MM.1S (cell line): Measurements from ENCODE around the gene TAS2R20.

Source experiments
- DNase-seq: peaks from one replicate; pipeline ENCODE4 v3.0.0-alpha.2; 2015
- H2AFZ ChIP-seq: fragments of 300-600 bp; sonication (generic); 2 replicates; pipeline ENCODE4 v1.6.0; 2016; ENCODE audit warnings: antibody characterized with exemption, low read length
- H3F3A ChIP-seq: fragments of 300-600 bp; sonication (generic); 2 replicates; pipeline ENCODE4 v1.6.1; 2016; ENCODE audit warnings: mild to moderate bottlenecking, antibody characterized with exemption, low read length, moderate library complexity, mixed read lengths; ENCODE audit not compliant: insufficient read depth
- H3K27ac ChIP-seq: fragments of 300-600 bp; sonication (generic); 2 replicates; pipeline ENCODE4 v1.5.1; 2016; ENCODE audit warnings: mild to moderate bottlenecking, low read length
- H3K27me3 ChIP-seq: fragments of 300-600 bp; sonication (generic); replicated peaks from 2 replicates; pipeline ENCODE4 v1.6.0; 2016; ENCODE audit warnings: low read length; ENCODE audit not compliant: insufficient read depth
- H3K36me3 ChIP-seq: fragments of 300-600 bp; sonication (generic); replicated peaks from 2 replicates; pipeline ENCODE4 v1.6.1; 2016; ENCODE audit warnings: mild to moderate bottlenecking, low read length, mixed read lengths; ENCODE audit not compliant: insufficient read depth
- H3K4me1 ChIP-seq: fragments of 300-600 bp; sonication (generic); 2 replicates; pipeline ENCODE4 v1.6.1; 2016; ENCODE audit warnings: low read length, mixed read lengths
- H3K4me2 ChIP-seq: fragments of 300-600 bp; sonication (generic); 2 replicates; pipeline ENCODE4 v1.6.0; 2016; ENCODE audit warnings: low read depth, low read length
- H3K4me3 ChIP-seq: fragments of 300-600 bp; sonication (generic); 2 replicates; pipeline ENCODE4 v1.5.1; 2016; ENCODE audit warnings: low read length, mixed read lengths
- H3K79me2 ChIP-seq: fragments of 300-600 bp; sonication (generic); 2 replicates; pipeline ENCODE4 v1.6.1; 2016; ENCODE audit warnings: mixed run types, low read length, mixed read lengths
- H3K9ac ChIP-seq: fragments of 300-600 bp; sonication (generic); 2 replicates; pipeline ENCODE4 v1.6.1; 2016; ENCODE audit warnings: low read length, mixed read lengths
- H3K9me2 ChIP-seq: fragments of 300-600 bp; sonication (generic); replicated peaks from 2 replicates; pipeline ENCODE4 v1.6.1; 2016; ENCODE audit warnings: mild to moderate bottlenecking, low read length, mixed read lengths; ENCODE audit not compliant: insufficient read depth
- H3K9me3 ChIP-seq: fragments of 300-600 bp; sonication (generic); replicated peaks from 2 replicates; pipeline ENCODE4 v1.6.1; 2016; ENCODE audit warnings: mild to moderate bottlenecking, low read length, mixed read lengths; ENCODE audit not compliant: insufficient read depth
- H4K20me1 ChIP-seq: fragments of 300-600 bp; sonication (generic); 2 replicates; pipeline ENCODE4 v1.6.1; 2016; ENCODE audit warnings: mild to moderate bottlenecking, low read length, moderate library complexity, mixed read lengths; ENCODE audit not compliant: insufficient read depth
- CTCF ChIP-seq: fragments of 300-600 bp; sonication (generic); IDR thresholded peaks from 2 replicates; pipeline ENCODE4 v1.5.1; 2016; ENCODE audit warnings: antibody characterized with exemption, low read length, mixed read lengths
- EZH2 ChIP-seq: fragments of 300-600 bp; sonication (generic); optimal IDR thresholded peaks from 2 replicates; pipeline ENCODE3; 2017; ENCODE audit warnings: low read depth, mild to moderate bottlenecking, antibody characterized with exemption, low read length, mixed read lengths
- EZH2phosphoT487 ChIP-seq: fragments of 300-600 bp; sonication (generic); IDR thresholded peaks from 2 replicates; pipeline ENCODE4 v1.6.1; 2018; ENCODE audit warnings: antibody characterized with exemption, low read length

Gene TAS2R20

GRCh38 chr12:10957741-10958140 is 40.4 kb downstream of the TAS2R20 start:
- no peak for DNase-seq
- Histone ChIP-seq H3K4me1 (no peaks in the 10 kb centered on the region), H3K27me3 (no peaks in the 10 kb centered on the region), H3K9me3 (no peaks in the 10 kb centered on the region), H3K9me2 (no peaks in the 10 kb centered on the region), H3K36me3 (no peaks in the 10 kb centered on the region), H3F3A (no peaks in the 10 kb centered on the region), H2AFZ (no peak overlapping the region), H3K4me2 (no peak overlapping the region), H3K79me2 (peaks cover 10% of the 10 kb centered on the region), H3K9ac (no peak overlapping the region), H3K27ac (no peak overlapping the region), H3K4me3 (no peak overlapping the region), H4K20me1 (no peaks in the 10 kb centered on the region)
- TF ChIP-seq EZH2, result no peak
- no peak for TF ChIP-seq EZH2phosphoT487
- no peak for TF ChIP-seq CTCF

- Histone ChIP-seq H3K27me3 (no peaks in the 10 kb centered on the region), H3K4me2 (no peak overlapping the region), H3K9me3 (no peaks in the 10 kb centered on the region), H4K20me1 (no peaks in the 10 kb centered on the region), H3K9ac (no peak overlapping the region), H3K36me3 (no peaks in the 10 kb centered on the region), H2AFZ (no peak overlapping the region), H3K79me2 (peaks cover 10% of the 10 kb centered on the region), H3K9me2 (no peaks in the 10 kb centered on the region), H3K27ac (no peak overlapping the region), H3K4me1 (no peaks in the 10 kb centered on the region), H3F3A (no peaks in the 10 kb centered on the region), H3K4me3 (no peak overlapping the region)
- TF ChIP-seq EZH2phosphoT487, result no peak
- no peak for TF ChIP-seq CTCF
- no peak for TF ChIP-seq EZH2
- DNase-seq, result no peak
These were observed 42.0 kb downstream of the TAS2R20 start for GRCh38 chr12:10956085-10956484.

GRCh38 chr12:10952645-10953044 is 45.5 kb downstream of the TAS2R20 start:
- Histone ChIP-seq H3K79me2 (peaks cover 10% of the 10 kb centered on the region), H2AFZ (no peak overlapping the region), H3K9me3 (no peaks in the 10 kb centered on the region), H3K4me1 (no peaks in the 10 kb centered on the region), H3K9me2 (no peaks in the 10 kb centered on the region), H3K27me3 (no peaks in the 10 kb centered on the region), H3F3A (no peaks in the 10 kb centered on the region), H3K9ac (no peak overlapping the region), H4K20me1 (no peaks in the 10 kb centered on the region), H3K4me2 (no peak overlapping the region), H3K36me3 (no peaks in the 10 kb centered on the region), H3K27ac (no peak overlapping the region), H3K4me3 (no peak overlapping the region)
- no peak for DNase-seq
- TF ChIP-seq EZH2phosphoT487 (no peak), CTCF (no peak)
